ENCODE results near the gene TENM4. TPM values are rescaled to one million over a fixed set of nuclear protein-coding genes. Genes with fewer than 3 reads are reported as not detected.
"Not testable (repeated sequence)": the region's sequence is repeated elsewhere in the genome, so short reads cannot be mapped to it uniquely, and the experiment has no call there.

Gene TENM4
- total RNA-seq, 1 experiment from 2014 or later: not detected

DNA sequence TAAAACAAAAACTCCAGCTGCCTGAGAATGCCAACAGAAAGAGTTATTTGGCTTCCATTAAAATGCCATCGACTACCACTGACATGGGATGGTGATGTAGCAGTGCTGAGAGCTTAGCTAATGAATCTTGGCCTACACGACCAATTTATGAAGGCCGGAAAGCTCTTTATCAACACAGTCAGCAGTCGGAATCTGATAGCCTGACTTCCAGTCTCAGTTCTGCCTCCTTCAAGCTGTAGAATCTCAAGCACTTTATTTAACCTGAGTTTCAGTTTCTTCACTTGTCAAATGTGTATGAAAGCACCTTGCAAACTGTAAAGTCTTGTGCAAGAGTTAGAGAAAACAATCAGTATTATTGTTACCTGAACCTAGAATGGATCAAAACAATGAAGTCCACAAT lies 530.5 kb downstream of the TENM4 start:
- no peak for DNase-seq (ENCODE audit: low spot score)

DNA sequence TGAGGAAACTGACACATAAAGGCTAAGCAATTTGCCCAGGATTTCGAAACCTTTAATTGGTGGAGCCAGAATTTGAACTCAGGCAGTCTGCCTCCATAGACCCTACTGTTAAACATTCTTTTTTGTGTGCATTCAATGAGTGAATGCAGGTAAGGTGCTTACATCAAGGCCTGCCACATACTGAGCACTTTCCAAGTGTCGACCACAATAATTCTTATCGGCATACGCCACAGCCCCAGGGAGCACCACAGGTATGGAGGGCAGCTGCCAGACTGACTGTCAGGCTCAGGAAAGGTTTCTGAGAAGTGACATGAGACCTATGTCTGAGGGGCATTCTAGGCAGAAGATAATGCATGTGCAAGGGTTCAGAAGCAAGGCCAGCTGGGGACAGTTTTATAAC lies 531.4 kb downstream of the TENM4 start:
- no peak for DNase-seq (ENCODE audit: low spot score)

GRCh38 chr11:78907636-78908035 lies 533.2 kb downstream of the TENM4 start:
- DNase-seq (ENCODE audit: low spot score): no peak

DNA sequence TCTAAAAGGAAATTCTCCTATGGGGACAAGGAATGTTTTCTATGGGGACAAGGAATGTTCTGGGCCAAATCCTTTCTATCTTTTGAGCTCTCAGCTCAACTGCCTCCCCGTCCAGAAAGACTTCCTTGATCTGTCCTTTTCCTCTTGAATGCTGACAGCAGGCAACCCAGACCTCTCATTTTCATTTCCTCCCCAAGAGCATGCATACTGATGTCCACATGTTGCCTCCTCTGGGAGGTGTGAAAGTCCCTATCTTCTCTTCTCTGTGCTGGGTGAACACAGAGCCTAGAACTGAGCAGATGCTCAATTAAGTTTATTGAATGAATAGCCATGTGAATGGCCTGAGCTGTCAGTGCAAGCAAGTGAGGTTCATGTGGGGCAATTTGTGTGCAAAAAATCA lies 534.3 kb downstream of the TENM4 start:
- DNase-seq (ENCODE audit: low spot score): no peak

- no peak for DNase-seq (ENCODE audit: low spot score)
Observed at GRCh38 chr11:78905756-78906155, 535.1 kb downstream of the TENM4 start.

GRCh38 chr11:78902771-78903507 lies 537.9 kb downstream of the TENM4 start:
- no peak for DNase-seq (ENCODE audit: low spot score)

DNA sequence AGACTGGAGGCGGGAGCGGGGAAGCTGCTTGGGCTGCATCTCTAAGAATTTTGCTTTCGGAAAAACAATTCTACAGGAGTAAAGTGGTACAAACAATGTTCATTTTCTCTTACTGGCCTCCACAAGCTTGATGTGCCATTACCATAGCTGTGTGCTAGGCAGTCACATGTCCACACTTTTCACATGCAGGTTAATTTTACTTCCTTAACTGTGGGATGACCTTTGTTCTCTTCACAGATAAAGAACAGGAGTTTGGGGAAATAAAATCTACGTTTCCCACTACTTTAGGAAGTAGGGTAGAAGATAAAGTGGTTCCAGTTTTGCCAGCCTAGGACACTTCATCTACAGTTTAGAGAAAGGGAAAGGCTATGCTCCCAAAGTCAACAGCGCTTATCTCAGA lies 539.0 kb downstream of the TENM4 start:
- no peak for DNase-seq (ENCODE audit: low spot score)

DNA sequence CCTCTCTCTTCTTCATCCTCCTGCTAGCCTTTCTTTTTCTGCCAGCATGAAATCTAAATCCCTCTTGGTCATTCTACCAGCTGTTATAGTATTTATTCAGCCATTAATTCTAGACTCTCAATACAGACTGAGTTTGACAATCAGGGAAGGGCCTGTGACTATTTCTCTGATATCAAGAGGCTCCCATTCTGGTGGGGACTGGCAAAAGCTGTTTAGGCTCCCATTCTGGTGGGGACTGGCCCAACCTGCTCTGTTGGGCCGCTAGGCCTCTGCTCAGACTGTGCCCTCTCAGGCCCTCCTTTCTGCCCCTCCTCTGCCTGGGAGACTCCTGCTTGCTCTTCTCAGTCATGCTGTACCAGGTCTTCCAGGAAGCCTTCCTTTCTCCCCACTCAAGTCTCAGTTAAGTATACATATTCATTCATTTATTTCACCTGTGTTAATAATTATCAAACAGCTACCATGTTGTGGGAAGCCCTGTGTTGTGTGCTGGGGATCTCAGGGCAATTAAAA lies 542.5 kb downstream of the TENM4 start:
- no peak for DNase-seq (ENCODE audit: low spot score)

DNA sequence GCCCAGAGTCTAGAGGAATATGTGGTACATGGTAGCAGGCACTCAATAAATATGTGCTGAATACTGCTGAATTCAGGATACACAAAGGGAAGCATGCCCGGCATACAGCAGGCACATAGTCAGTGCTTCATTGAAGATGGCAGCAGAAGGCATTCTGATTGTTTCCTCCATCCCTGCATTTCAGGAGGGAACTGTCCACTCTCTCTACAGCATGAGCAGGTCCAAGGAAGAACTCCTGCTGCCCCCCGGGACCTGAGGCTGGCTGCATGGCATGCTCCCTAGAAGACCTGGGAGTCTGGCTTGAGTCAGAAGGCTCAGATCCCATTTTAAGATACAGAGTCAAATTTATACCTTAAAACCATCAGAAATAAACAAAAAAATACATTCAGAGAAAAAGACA lies 546.8 kb downstream of the TENM4 start:
- no peak for DNase-seq (ENCODE audit: low spot score)

DNA sequence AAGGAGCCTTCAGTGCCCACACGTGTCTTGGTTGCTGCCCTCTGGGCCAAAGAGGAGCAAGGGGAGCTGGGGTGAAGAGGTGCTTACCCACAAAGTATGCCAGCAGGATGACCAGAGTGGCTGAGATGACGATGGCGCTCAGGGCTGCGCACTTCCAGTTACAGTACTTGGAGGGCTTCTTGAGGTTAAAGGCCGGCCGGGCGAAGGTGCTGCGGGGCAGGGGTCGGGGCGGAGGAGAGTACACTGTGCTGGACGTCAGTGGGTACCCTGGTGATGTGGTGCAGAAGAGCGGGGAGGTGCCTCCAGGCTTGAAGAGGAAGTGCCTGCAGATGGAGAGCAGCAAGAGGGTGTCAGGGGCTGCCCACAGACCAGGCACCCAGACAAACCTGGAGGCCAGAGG lies 551.1 kb downstream of the TENM4 start:
- DNase-seq (ENCODE audit: low spot score): no peak

GRCh38 chr11:78886616-78887015 lies 554.2 kb downstream of the TENM4 start:
- DNase-seq (ENCODE audit: low spot score): no peak

DNA sequence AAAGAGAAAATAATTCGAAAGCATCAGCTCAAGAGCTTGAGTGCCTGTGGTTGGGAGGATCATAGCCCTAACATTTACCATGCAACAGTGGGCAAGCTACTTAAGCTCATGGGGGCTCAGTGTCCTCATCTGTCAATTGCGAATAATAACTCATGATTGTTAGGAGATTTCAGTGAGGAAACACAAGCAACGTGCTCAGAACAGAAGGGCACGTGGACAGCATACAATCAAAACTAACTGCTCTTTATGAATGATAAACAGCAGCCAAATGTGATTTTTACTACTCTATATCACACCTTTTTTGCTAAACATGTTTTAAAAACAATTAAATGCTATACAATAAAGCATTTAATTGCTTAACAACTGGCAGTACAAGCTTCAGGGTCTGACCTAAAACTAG lies 556.1 kb downstream of the TENM4 start:
- no peak for DNase-seq (ENCODE audit: low spot score)

DNA sequence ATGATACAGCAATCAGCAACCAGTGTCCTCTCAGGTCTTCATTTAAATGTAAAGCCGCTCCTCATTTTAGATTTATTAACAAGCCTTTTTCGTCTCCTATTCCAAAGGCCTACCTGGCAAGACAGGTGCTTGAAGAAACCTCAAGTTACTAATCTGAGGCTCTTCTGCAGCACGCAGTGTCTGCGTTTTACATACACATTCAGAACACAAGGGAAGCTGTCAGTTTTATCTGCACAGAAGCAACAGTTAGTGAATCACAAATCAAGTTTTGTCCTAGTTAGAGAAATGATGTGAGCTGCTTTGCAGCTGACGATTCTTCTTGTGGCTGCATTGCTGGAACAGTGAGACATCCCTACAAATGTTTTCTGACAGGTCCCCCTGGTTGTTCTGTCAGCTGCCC lies 557.3 kb downstream of the TENM4 start:
- DNase-seq (ENCODE audit: low spot score): no peak

DNA sequence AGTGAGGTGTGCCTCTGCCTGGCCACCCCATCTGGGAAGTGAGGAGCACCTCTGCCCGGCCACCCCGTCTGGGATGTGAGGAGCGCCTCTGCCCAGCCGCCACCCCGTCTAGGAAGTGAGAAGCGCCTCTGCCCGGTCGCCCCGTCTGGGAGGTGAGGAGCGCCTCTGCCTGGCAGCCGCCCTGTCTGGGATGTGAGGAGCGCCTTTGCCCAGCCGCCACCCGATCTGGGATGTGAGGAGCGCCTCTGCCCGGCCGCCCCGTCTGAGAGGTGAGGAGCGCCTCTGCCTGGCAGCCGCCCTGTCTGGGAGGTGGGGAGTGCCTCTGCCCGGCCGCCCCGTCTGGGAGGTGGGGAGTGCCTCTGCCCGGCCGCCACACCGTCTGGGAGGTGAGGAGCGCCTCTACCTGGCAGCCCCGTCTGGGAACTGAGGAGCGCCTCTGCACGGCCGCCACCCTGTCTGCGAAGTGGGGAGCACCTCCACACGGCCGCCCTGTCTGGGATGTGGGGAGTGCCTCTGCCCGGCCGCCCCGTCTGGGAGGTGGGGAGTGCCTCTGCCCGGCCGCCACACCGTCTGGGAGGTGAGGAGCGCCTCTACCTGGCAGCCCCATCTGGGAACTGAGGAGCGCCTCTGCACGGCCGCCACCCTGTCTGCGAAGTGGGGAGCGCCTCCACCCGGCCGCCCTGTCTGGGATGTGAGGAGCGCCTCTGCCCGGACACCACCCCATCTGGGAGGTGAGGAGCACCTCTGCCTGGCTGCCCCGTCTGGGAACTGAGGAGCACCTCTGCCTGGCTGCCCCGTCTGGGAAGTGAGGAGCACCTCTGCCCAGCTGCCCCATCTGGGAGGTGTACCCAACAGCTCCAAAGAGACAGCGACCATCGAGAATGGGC lies 561.5 kb downstream of the TENM4 start:
- DNase-seq (ENCODE audit: low spot score): not testable (repeated sequence)

GRCh38 chr11:78878631-78879030 lies 562.2 kb downstream of the TENM4 start:
- DNase-seq (ENCODE audit: low spot score): no peak

- DNase-seq (ENCODE audit: low spot score): no peak
Observed at GRCh38 chr11:78876676-78877075, 564.2 kb downstream of the TENM4 start.

GRCh38 chr11:78870655-78871054 lies 570.2 kb downstream of the TENM4 start:
- DNase-seq (ENCODE audit: low spot score): no peak

DNA sequence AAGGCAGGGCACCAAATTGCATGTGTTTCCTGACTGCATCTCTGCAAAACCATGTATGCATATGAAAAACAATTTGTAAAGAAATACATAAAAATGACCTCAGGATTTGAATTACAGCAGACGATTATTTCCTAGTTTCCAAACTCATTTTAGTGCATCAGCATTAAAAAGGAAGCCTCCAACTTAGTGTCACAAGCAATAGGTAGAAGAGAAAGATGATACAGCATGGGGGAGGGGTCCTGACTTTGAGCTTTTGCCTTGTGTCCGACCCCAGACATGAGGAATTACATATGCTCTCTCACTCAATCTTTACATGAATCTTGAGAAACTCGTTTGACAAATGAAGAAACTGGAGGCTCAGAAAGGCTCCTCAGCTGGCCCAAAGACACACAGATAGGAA lies 571.5 kb downstream of the TENM4 start:
- DNase-seq (ENCODE audit: low spot score): no peak

DNA sequence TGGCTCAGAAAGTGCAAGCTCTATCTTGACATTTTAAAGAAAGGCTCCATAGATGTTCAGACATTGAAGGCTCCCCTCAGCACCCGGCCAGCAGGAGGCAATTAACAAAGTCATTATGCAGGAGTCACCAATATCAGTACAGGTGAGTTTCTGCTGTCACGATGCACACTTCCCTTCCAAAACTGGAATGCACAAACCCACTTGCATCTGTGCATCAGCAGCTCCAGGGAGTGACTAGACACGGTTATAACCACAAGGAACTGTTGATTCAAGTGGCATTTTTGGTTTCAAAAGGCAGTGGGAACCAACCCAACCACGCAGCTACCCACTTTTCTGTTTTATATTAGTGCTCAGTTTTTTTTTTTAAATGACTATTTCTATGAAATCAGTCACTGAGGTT lies 572.3 kb downstream of the TENM4 start:
- no peak for DNase-seq (ENCODE audit: low spot score)

DNA sequence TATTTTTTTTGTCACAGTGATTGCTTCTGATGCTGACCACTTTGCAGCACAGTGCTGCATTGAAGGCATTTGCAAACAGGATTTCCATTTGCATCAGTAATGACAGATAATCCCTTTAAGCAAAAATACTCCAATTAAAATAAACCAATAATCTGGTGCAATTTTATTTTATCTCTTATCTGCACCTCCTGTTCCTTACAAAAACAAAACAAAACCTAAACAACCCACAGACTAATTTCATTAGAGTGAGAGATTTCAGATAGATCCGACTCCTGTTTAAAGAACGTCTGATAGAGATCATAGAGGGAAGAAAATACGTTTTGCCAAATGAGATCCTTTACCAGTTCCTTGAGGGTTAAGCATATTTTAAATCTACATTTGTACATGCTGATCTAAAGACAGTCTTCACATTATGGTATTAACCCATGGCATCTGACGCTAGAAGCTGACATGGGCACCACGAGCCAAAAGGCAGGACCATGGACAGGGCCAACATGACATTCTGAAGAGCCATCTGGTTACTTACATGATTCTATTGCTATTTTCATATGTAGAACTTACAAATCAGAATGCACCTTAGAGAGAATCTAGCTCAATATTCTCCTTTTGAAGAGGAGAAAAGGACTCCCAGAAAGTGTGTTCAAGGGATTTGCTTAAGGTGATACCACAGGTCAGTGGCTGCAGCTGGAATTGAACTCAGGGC lies 580.0 kb downstream of the TENM4 start:
- DNase-seq (ENCODE audit: low spot score): peak; percentile 15

DNA sequence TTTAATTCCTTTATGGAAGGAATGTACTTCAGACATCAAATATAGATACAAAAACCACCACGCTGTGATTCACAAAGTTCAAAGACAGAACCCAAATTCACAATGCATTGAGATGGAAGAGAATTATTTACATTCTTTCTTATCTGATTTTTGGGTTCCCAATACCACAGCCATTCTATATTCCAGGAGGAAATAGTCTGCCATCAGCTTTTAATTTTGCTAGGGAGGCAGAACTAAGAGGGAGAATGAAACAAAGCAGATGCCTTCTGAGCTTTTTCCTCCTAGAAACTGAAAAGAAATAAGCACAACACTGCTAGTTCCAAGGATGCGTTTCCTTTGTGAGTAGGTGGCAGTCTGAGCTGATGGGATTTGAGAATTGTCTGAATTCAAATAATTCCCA lies 583.1 kb downstream of the TENM4 start:
- no peak for DNase-seq (ENCODE audit: low spot score)

DNA sequence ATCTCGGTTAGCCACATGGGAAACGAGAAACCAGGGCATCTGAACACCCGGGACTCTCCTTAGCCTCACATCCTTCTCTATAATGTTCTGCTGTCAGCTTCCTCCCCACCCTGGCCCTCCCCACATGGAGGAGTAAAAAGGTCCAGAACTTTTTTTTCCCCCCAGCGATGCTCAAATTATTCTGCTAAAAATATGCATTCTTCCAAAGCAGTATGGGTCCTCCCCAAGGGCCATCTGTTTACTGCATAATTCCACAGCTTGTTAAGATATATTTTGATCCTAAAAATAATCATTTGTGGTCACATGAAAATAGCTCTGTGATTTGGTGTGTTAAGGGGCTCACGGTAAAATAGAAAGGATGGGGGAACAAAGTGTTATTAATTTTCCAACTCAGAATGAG lies 584.6 kb downstream of the TENM4 start:
- DNase-seq (ENCODE audit: low spot score): no peak
